ENCODE measurements around the gene GATD1. TPM values are rescaled to one million over a fixed set of nuclear protein-coding genes. Genes with fewer than 3 reads are reported as not detected.

GATD1 gene
- total and polyA plus RNA-seq, 9 of the 15 experiments (the other 6 are each of a cell fraction or from before 2014, with no cell fraction given), result 2.8 to 144 (median 36.9) TPM

GRCh38 chr11:727859-728748 lies 49.2 kb downstream of the GATD1 start (continued):
- TF ChIP-seq DPF2 (IDR thresholded peaks at IDR 0.05) (peak; percentile 66), NR2C1 (IDR thresholded peaks at IDR 0.05) (no peak), NR2C1 (tag; IDR thresholded peaks at IDR 0.05) (peak; percentile 8; the same call in 1 of the 2 replicates), FOS (IDR thresholded peaks at IDR 0.05; ENCODE audit: extremely low read depth, insufficient read length) (no peak), ZNF431 (CRISPR knock-in tag; IDR thresholded peaks at IDR 0.05) (no peak), RAD21 (CRISPR knock-in tag; conservative IDR thresholded peaks at IDR 0.05 in 1 of 2, IDR thresholded peaks at IDR 0.05 in 1 of 2) (peak; percentile 94 to 96), POLR2G (IDR thresholded peaks at IDR 0.05; ENCODE audit: low read depth, low read length) (peak; percentile 44), HCFC1 (IDR thresholded peaks at IDR 0.05; ENCODE audit: low read depth, low read length) (peak; percentile 20; the same call in 1 of the 2 replicates), ARID1B (IDR thresholded peaks at IDR 0.05) (peak; percentile 73), ZKSCAN8 (CRISPR knock-in tag; IDR thresholded peaks at IDR 0.05) (no peak), HLTF (IDR thresholded peaks at IDR 0.05) (0 out of 2 replicates have a peak, but pooled peaks have one; percentile 33), ID3 (CRISPR knock-in tag; IDR thresholded peaks at IDR 0.05) (no peak), ID3 (tag; IDR thresholded peaks at IDR 0.05) (no peak), MYC (IDR thresholded peaks at IDR 0.05; ENCODE audit: low read depth, low read length) (peak; percentile 78), MYC (CRISPR knock-in tag; IDR thresholded peaks at IDR 0.05; ENCODE audit: borderline replicate concordance, low read depth) (no peak), GABPB1 (CRISPR knock-in tag; IDR thresholded peaks at IDR 0.05) (peak; percentile 40; the same call in 1 of the 2 replicates), ZKSCAN1 (IDR thresholded peaks at IDR 0.05; ENCODE audit: low read depth, low read length) (0 out of 2 replicates have a peak, but pooled peaks have one; percentile 35), SMARCE1 (IDR thresholded peaks at IDR 0.05) (peak; percentile 58; the same call in 1 of the 2 replicates), NR3C1 (CRISPR knock-in tag; IDR thresholded peaks at IDR 0.05) (no peak), RB1 (IDR thresholded peaks at IDR 0.05; ENCODE audit: low read depth) (peak; percentile 87; the same call in 1 of the 2 replicates), TAF9B (IDR thresholded peaks at IDR 0.05; ENCODE audit: partially characterized antibody) (no peak)
- TF ChIP-seq, protein P1, sequence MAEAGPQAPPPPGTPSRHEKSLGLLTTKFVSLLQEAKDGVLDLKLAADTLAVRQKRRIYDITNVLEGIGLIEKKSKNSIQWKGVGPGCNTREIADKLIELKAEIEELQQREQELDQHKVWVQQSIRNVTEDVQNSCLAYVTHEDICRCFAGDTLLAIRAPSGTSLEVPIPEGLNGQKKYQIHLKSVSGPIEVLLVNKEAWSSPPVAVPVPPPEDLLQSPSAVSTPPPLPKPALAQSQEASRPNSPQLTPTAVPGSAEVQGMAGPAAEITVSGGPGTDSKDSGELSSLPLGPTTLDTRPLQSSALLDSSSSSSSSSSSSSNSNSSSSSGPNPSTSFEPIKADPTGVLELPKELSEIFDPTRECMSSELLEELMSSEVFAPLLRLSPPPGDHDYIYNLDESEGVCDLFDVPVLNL (CRISPR knock-in tag; IDR thresholded peaks at IDR 0.05; ENCODE audit: low read depth), result no peak
- TF ChIP-seq, protein P2, sequence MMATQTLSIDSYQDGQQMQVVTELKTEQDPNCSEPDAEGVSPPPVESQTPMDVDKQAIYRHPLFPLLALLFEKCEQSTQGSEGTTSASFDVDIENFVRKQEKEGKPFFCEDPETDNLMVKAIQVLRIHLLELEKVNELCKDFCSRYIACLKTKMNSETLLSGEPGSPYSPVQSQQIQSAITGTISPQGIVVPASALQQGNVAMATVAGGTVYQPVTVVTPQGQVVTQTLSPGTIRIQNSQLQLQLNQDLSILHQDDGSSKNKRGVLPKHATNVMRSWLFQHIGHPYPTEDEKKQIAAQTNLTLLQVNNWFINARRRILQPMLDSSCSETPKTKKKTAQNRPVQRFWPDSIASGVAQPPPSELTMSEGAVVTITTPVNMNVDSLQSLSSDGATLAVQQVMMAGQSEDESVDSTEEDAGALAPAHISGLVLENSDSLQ (IDR thresholded peaks at IDR 0.05), result 0 out of 2 replicates have a peak, but pooled peaks have one; percentile 7
- TF ChIP-seq, protein P3, sequence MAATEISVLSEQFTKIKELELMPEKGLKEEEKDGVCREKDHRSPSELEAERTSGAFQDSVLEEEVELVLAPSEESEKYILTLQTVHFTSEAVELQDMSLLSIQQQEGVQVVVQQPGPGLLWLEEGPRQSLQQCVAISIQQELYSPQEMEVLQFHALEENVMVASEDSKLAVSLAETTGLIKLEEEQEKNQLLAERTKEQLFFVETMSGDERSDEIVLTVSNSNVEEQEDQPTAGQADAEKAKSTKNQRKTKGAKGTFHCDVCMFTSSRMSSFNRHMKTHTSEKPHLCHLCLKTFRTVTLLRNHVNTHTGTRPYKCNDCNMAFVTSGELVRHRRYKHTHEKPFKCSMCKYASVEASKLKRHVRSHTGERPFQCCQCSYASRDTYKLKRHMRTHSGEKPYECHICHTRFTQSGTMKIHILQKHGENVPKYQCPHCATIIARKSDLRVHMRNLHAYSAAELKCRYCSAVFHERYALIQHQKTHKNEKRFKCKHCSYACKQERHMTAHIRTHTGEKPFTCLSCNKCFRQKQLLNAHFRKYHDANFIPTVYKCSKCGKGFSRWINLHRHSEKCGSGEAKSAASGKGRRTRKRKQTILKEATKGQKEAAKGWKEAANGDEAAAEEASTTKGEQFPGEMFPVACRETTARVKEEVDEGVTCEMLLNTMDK (IDR thresholded peaks at IDR 0.05; ENCODE audit: borderline replicate concordance, insufficient read depth, low read depth, low read length, poor library complexity, severe bottlenecking), result peak; percentile 96

All from K562 (cell line).